ENCODE results near the gene CEP85. TPM values are rescaled to one million over a fixed set of nuclear protein-coding genes. Genes with fewer than 3 reads are reported as not detected.

Gene CEP85
- total RNA-seq, 1 donor from 2014 or later: 8.4 TPM

DNA sequence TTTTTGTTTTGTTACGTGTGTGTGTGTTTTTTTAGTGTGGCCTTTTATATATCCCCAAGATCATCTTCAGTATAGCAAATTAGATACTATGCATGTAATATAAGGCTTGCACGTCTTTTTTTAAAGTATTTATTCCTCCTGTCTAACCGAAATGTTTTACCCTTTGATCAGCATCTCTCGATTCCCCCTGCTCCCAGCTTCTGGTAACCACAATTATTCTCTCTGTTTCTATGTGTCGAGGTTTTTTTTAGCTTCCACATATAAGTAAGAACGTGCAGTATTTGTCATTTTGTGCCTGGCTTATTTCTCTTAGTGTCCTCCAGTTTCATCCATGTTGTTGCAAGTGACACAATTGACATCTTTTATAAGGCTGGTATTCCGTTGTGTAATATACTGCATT, 18.7 kb downstream of the CEP85 start:
- no peak for FAIRE-seq

DNA sequence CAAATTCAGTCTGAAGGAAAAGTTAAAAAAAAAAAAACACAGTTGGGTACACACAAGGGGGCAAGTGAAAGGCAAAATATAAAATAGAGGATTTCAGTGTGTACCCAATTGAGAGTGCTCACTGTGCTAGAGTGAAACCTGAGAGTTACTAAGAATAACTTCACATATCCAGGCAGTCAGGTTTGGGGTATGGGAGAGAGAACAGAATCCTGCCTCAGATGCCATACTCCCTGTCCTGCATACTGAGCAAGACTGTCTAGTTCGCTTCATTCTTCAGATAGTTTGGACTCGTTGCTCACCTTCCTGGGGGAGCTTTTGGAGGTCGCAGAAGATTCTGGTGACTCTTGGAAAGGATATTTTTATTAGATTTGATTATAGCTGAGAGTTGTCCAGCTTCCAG, 20.4 kb downstream of the CEP85 start:
- H3K27me3 ChIP-seq (ENCODE audit: control insufficient read depth, insufficient read depth, low read length): no peaks in the 10 kb centered on the region
- DNase-seq (ENCODE audit: low read depth): no peak
- H3K4me3 ChIP-seq (ENCODE audit: low read depth, low read length): no peak overlapping the region
- no peak for FAIRE-seq
- peaks cover 16% of the 10 kb centered on the region for H3K36me3 ChIP-seq (ENCODE audit: control insufficient read depth, insufficient read depth, low read length)
- TF ChIP-seq, protein P1, sequence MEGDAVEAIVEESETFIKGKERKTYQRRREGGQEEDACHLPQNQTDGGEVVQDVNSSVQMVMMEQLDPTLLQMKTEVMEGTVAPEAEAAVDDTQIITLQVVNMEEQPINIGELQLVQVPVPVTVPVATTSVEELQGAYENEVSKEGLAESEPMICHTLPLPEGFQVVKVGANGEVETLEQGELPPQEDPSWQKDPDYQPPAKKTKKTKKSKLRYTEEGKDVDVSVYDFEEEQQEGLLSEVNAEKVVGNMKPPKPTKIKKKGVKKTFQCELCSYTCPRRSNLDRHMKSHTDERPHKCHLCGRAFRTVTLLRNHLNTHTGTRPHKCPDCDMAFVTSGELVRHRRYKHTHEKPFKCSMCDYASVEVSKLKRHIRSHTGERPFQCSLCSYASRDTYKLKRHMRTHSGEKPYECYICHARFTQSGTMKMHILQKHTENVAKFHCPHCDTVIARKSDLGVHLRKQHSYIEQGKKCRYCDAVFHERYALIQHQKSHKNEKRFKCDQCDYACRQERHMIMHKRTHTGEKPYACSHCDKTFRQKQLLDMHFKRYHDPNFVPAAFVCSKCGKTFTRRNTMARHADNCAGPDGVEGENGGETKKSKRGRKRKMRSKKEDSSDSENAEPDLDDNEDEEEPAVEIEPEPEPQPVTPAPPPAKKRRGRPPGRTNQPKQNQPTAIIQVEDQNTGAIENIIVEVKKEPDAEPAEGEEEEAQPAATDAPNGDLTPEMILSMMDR (IDR thresholded peaks at IDR 0.05; ENCODE audit: insufficient read depth, low read length, severe bottlenecking): no peak

More for the DNA sequence above, 18.7 kb downstream of the CEP85 start:
- TF ChIP-seq, protein P1 (IDR thresholded peaks at IDR 0.05; ENCODE audit: insufficient read depth, low read length, severe bottlenecking): no peak
- Histone ChIP-seq H3K27me3 (ENCODE audit: control insufficient read depth, insufficient read depth, low read length) (no peaks in the 10 kb centered on the region), H3K36me3 (ENCODE audit: control insufficient read depth, insufficient read depth, low read length) (peaks cover 13% of the 10 kb centered on the region), H3K4me3 (ENCODE audit: low read depth, low read length) (no peak overlapping the region)
- DNase-seq (ENCODE audit: low read depth): no peak

DNA sequence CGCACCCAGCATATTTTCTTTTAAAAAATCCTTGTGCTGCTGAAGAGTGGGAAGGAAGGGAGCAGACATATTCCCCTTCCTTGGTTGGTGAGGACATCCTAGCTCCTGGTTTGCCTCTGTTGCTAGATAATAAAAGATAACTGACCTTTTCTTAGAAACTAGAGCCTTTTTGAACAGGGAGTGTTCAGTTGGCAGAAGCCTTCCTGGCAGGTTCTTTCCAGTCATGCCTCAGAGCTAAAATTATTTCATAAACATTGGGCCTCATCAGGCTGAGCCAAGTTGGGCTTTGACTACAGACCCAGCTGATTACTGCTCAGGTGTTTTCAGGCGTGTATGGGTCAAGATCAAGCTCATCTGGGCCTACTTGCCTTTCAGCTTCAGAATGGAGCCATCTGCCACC, 23.2 kb downstream of the CEP85 start:
- TF ChIP-seq, protein P1 (IDR thresholded peaks at IDR 0.05; ENCODE audit: insufficient read depth, low read length, severe bottlenecking): no peak
- peaks cover 18% of the 10 kb centered on the region for H3K36me3 ChIP-seq (ENCODE audit: control insufficient read depth, insufficient read depth, low read length)
- H3K27me3 ChIP-seq (ENCODE audit: control insufficient read depth, insufficient read depth, low read length): no peaks in the 10 kb centered on the region
- DNase-seq (ENCODE audit: low read depth) (no peak), FAIRE-seq (no peak)
- no peak overlapping the region for H3K4me3 ChIP-seq (ENCODE audit: low read depth, low read length)

DNA sequence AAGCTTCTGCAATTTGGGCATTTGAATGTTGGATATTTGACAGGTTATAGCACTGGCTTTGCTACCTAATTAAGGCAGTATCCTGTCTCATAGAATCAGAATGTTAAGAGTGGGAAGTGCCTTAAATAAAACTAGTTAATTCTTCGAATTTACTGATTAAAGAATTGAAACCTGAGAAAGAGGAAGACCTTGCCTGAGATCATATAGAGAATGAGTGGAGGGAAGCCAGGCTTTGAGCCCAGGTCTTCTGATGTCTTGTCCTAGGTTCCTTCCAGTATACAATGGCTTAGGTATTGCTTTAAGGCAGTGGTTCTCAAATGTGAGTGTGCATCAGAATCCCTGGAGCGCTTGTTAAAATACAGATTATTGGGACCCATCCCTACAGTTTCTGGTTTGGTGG, 25.0 kb downstream of the CEP85 start:
- Histone ChIP-seq H3K27me3 (ENCODE audit: control insufficient read depth, insufficient read depth, low read length) (no peaks in the 10 kb centered on the region), H3K36me3 (ENCODE audit: control insufficient read depth, insufficient read depth, low read length) (peaks cover 18% of the 10 kb centered on the region), H3K4me3 (ENCODE audit: low read depth, low read length) (no peak overlapping the region)
- TF ChIP-seq, protein P1 (IDR thresholded peaks at IDR 0.05; ENCODE audit: insufficient read depth, low read length, severe bottlenecking): no peak
- DNase-seq (ENCODE audit: low read depth) (no peak), FAIRE-seq (no peak)

DNA sequence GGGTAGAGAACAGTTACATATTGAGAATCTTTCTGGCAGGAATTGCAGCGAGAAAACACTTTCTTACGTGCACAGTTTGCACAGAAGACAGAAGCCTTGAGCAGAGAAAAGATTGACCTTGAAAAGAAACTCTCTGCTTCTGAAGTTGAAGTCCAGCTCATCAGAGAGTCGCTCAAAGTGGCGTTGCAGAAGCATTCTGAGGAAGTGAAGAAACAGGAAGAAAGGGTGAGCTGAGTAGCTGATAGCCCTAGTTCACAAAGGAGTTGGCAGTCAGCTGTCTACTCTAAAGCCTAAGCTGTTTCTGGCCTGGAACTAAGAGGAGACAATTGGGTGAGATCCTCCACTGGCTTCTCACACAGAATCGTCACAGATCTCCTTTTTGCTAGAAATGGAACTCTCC, 25.6 kb downstream of the CEP85 start:
- DNase-seq (ENCODE audit: low read depth): no peak
- H3K27me3 ChIP-seq (ENCODE audit: control insufficient read depth, insufficient read depth, low read length): no peaks in the 10 kb centered on the region
- no peak for FAIRE-seq
- no peak overlapping the region for H3K4me3 ChIP-seq (ENCODE audit: low read depth, low read length)
- TF ChIP-seq, protein P1 (IDR thresholded peaks at IDR 0.05; ENCODE audit: insufficient read depth, low read length, severe bottlenecking): no peak
- peaks cover 18% of the 10 kb centered on the region for H3K36me3 ChIP-seq (ENCODE audit: control insufficient read depth, insufficient read depth, low read length)

DNA sequence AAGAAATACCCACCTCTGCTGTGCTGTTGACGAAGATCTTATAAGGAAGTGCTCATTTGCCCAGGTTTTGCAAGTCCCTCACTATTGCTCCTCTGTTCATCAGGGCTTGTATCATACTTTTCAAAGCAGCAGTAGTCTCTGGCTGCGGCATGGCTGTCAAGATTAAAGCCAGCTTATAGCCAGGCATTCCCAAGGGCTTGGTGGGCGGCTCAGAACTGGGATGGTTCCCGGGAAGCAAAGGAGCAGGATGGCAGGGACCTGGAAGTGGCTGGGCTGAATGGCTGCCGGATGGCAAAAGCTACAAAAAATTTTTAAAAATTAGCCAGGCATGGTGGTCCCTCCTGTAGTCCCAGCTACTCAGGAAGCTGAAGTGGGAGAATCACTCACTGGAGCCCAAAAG, 29.2 kb downstream of the CEP85 start:
- no peak for DNase-seq (ENCODE audit: low read depth)
- Histone ChIP-seq H3K27me3 (ENCODE audit: control insufficient read depth, insufficient read depth, low read length) (no peaks in the 10 kb centered on the region), H3K36me3 (ENCODE audit: control insufficient read depth, insufficient read depth, low read length) (peaks cover 5% of the 10 kb centered on the region), H3K4me3 (ENCODE audit: low read depth, low read length) (no peak overlapping the region)
- TF ChIP-seq, protein P1 (IDR thresholded peaks at IDR 0.05; ENCODE audit: insufficient read depth, low read length, severe bottlenecking): no peak
- FAIRE-seq: no peak
